Heart right ventricle (tissue), 16 donors: Measurements from ENCODE around the gene ABCC8. TPM values are rescaled to one million over a fixed set of nuclear protein-coding genes. Genes with fewer than 3 reads are reported as not detected.

Source experiments
- ATAC-seq, 8 donors: fragments of 200-7000 bp; cut with Tn5 transposase; one replicate each; pipeline ENCODE4 v1.9.1; 2020; ENCODE audit warnings: mild to moderate bottlenecking in 8 of 8, moderate library complexity in 8 of 8, moderate number of reproducible peaks in 1 of 8
- DNase-seq, 2 donors: peaks; one replicate each; pipeline ENCODE4 v3.0.0-alpha.2; 2020
- H3K27ac ChIP-seq, 10 donors: fragments of 200-600 bp; sonication (generic) in 2 of 10; one replicate each; pipeline versions ENCODE4 v1.5.0 to v1.8.0; 2020 to 2022; ENCODE audit warnings: mild to moderate bottlenecking in 3 of 10
- H3K27me3 ChIP-seq, 7 donors: fragments of 200-600 bp; one replicate each; pipeline ENCODE4 v1.8.0; 2021 to 2022; ENCODE audit warnings: mild to moderate bottlenecking in 2 of 7
- H3K36me3 ChIP-seq, 9 donors: fragments of 200-600 bp; sonication (generic) in 1 of 9; one replicate each; pipeline versions ENCODE4 v1.5.0 to v1.8.0; 2020 to 2022; ENCODE audit warnings: mild to moderate bottlenecking in 2 of 9
- H3K4me1 ChIP-seq, 9 donors: fragments of 200-600 bp; sonication (generic) in 1 of 9; one replicate each; pipeline versions ENCODE4 v1.5.0 to v1.8.0; 2020 to 2022; ENCODE audit warnings: mild to moderate bottlenecking in 4 of 9
- H3K4me3 ChIP-seq, 10 donors: fragments of 200-600 bp; sonication (generic) in 2 of 10; one replicate each; pipeline versions ENCODE4 v1.5.0 to v1.8.0; 2020 to 2022; ENCODE audit warnings: mild to moderate bottlenecking in 7 of 10, moderate library complexity in 2 of 10
- H3K9me3 ChIP-seq, 11 donors: fragments of 200-600 bp in 10 of 11; sonication (generic) in 2 of 11; one replicate each; pipeline versions ENCODE4 v1.5.0 to v1.8.0; 2013 to 2022; ENCODE audit warnings: mild to moderate bottlenecking in 2 of 11, control low read depth in 1 of 11, moderate library complexity in 1 of 11
- CTCF ChIP-seq, 9 donors: fragments of 200-600 bp; sonication (generic) in 2 of 9; IDR thresholded peaks; one replicate each; pipeline versions ENCODE4 v1.5.0 to v1.8.0; 2021 to 2022; ENCODE audit warnings: antibody characterized with exemption in 9 of 9, mild to moderate bottlenecking in 5 of 9, moderate library complexity in 1 of 9
- whole genome bisulfite sequencing, 2 donors: extraction: QIAGEN DNeasy Blood & Tissue Kit; methylation state at CpG; one replicate each; pipeline ENCODE4 v1.1.7; 2013; ENCODE audit warnings: inconsistent platforms in 1 of 2; 5-methylcytosine and 5-hydroxymethylcytosine counted together
- intact Hi-C, 10 donors: fragments of 100-400 bp; cut with DNase I; formaldehyde crosslinking; loops; one replicate each; pipeline versions ENCODE4 v1.11.1 to v1.14.2; 2022
- polyA plus RNA-seq, 2 donors: library from polyadenylated mRNA; stranded (reverse); fragments of 200-250 nt; gene quantifications; one replicate each; pipeline ENCODE4 v1.2.3, GENCODE V29; 2013
- total RNA-seq, 10 donors: library from RNA; stranded (reverse); fragmentation: NEBNext Ultra II Directional in 3 of 10; extraction: Animal tissue kit (Norgen Biotek cat#: 25700) in 3 of 10; gene quantifications; one replicate each; pipeline versions ENCODE4 v1.2.1 to v1.2.4, GENCODE V29; 2021 to 2023
- donor health status: Arrhythmogenic right ventricular cardiomyopathy.
- donor health status: ischemic (EF 13 %, LVEDD 7.1; RV severe dilation, severe dysfunction).
- donor health status: healthy with polysubstance abuse.
- donor health status: DM: no; HTN: yes; CAD: no.
- donor health status: DM: no; HTN: no; CAD: no.
- donor health status: ischemic (EF 25% LVEDD 6.9; RV normal size, moderate dysfunction).
- donor health status: ischemic (EF 25% LVEDD 5.7; RV mildly dilated, moderate dysfunction).
- donor health status: healthy.
- donor health status: DM: yes; HTN: yes; CAD: no.
- donor health status: Ischemic cardiomyopathy.
- donor health status: ischemic (EF 35%, LVEDD 5.7; RV mildly dilated, moderate dysfunction).
- donor health status: nonischemic (EF 11% LVEDD 7.7; RV severe dilation, severe dysfunction).
- donor health status: DM: yes; HTN: yes; CAD: no.
- donor health status: PGD.
- donor health status: ischemic (EF 29% LVEDD 5.4; RV normal size, mild dysfunction).
- donor health status: nonischemic (EF 23%, LVEDD 6.1; RV moderate dilation, normal function).

Gene ABCC8
- total and polyA plus RNA-seq, 12 donors: 0.47 to 8.6 (median 4.9) TPM

GRCh38 chr11:17378655-17379054 lies 98.0 kb downstream of the ABCC8 start:
- no peak overlapping the region for H3K27ac ChIP-seq
- intact Hi-C loops: no loop called here
- H3K4me1 ChIP-seq: peaks cover 0 to 9% (median 0%) of the 10 kb centered on the region in 9 donors
- no peak for TF ChIP-seq CTCF (IDR thresholded peaks at IDR 0.05)
- H3K27me3 ChIP-seq: no peaks in the 10 kb centered on the region
- peaks cover 0 to 13% (median 0%) of the 10 kb centered on the region in 9 donors for H3K36me3 ChIP-seq
- ATAC-seq: no peak
- no peak overlapping the region for H3K4me3 ChIP-seq
- 64 to 73% methylated on average over 2 of the region's 2 CpGs for WGBS, 2 donors
- H3K9me3 ChIP-seq: peaks cover 0 to 22% (median 0%) of the 10 kb centered on the region in 11 donors
- no peak for DNase-seq

- H3K9me3 ChIP-seq: peaks cover 0 to 44% (median 21%) of the 10 kb centered on the region in 11 donors
- no peaks in the 10 kb centered on the region for H3K27me3 ChIP-seq
- DNase-seq (no peak), ATAC-seq (peak in 4 of 8 donors; percentile 40 to 72 (median 52))
- H3K36me3 ChIP-seq: peaks cover 0 to 35% (median 19%) of the 10 kb centered on the region in 9 donors
- intact Hi-C loops: no loop called here
- 61 to 62% methylated on average over 3 of the region's 3 CpGs for WGBS, 2 donors
- no peak for TF ChIP-seq CTCF (IDR thresholded peaks at IDR 0.05)
- H3K4me1 ChIP-seq: peaks cover 0 to 9% (median 0%) of the 10 kb centered on the region in 9 donors
- H3K4me3 ChIP-seq: no peak overlapping the region
- H3K27ac ChIP-seq: no peak overlapping the region
These were observed 100.2 kb downstream of the ABCC8 start for GRCh38 chr11:17376493-17376892.

- 85 to 95% methylated on average over 5 of the region's 5 CpGs for WGBS, 2 donors
- peaks cover 0 to 9% (median 0%) of the 10 kb centered on the region in 9 donors for H3K4me1 ChIP-seq
- TF ChIP-seq CTCF (IDR thresholded peaks at IDR 0.05): no peak
These were observed 101.1 kb downstream of the ABCC8 start for GRCh38 chr11:17375547-17375946.

GRCh38 chr11:17371614-17372013 lies 105.0 kb downstream of the ABCC8 start:
- H3K27me3 ChIP-seq: no peaks in the 10 kb centered on the region
- peaks cover 0 to 76% (median 45%) of the 10 kb centered on the region in 11 donors for H3K9me3 ChIP-seq
- 54 to 58% methylated on average over 3 of the region's 3 CpGs for WGBS, 2 donors
- no peak overlapping the region for H3K4me3 ChIP-seq
- intact Hi-C loops: no loop called here
- no peak for TF ChIP-seq CTCF (IDR thresholded peaks at IDR 0.05)
- H3K4me1 ChIP-seq: peaks cover 0 to 5% (median 0%) of the 10 kb centered on the region in 9 donors
- ATAC-seq (no peak), DNase-seq (no peak)
- peaks cover 0 to 74% (median 27%) of the 10 kb centered on the region in 9 donors for H3K36me3 ChIP-seq
- H3K27ac ChIP-seq: no peak overlapping the region

More at GRCh38 chr11:17375547-17375946, 101.1 kb downstream of the ABCC8 start:
- H3K9me3 ChIP-seq: peaks cover 0 to 53% (median 31%) of the 10 kb centered on the region in 11 donors
- no peak overlapping the region for H3K27ac ChIP-seq
- intact Hi-C loops: no loop called here
- peaks cover 0 to 44% (median 20%) of the 10 kb centered on the region in 9 donors for H3K36me3 ChIP-seq
- no peaks in the 10 kb centered on the region for H3K27me3 ChIP-seq
- H3K4me3 ChIP-seq: no peak overlapping the region
- ATAC-seq: no peak
- no peak for DNase-seq
